Measurements from ENCODE around the gene SAT2.

The SAT2 gene

GRCh38 chr17:7593296-7593695 is 34.3 kb downstream of the SAT2 start:
- no peak overlapping the region for H3K27ac ChIP-seq (ENCODE audit: low read length)
- no peaks in the 10 kb centered on the region for H3K9me2 ChIP-seq (replicated peaks; ENCODE audit: insufficient read depth, low read length)
- H3K36me3 ChIP-seq (replicated peaks; ENCODE audit: insufficient read depth, low read length), result no peaks in the 10 kb centered on the region; the same call in 1 of the 2 replicates
- no peak overlapping the region for H2AFZ ChIP-seq (ENCODE audit: low read length)
- no peak overlapping the region for H3K4me3 ChIP-seq (ENCODE audit: low read length)
- no peak for DNase-seq
- no peaks in the 10 kb centered on the region for H3K27me3 ChIP-seq (replicated peaks; ENCODE audit: insufficient read depth, low read length)
- no peaks in the 10 kb centered on the region for H3K4me1 ChIP-seq (ENCODE audit: low read length)
- H3F3A ChIP-seq (ENCODE audit: insufficient read depth, low read length), result 0 out of 2 replicates have a peak, but pooled peaks cover 8% of the 10 kb centered on the region
- H3K4me2 ChIP-seq (ENCODE audit: low read depth, low read length), result no peak overlapping the region
- no peak overlapping the region for H3K9ac ChIP-seq (ENCODE audit: low read length)
- no peaks in the 10 kb centered on the region for H3K79me2 ChIP-seq (ENCODE audit: low read length)
- H3K9me3 ChIP-seq (replicated peaks; ENCODE audit: insufficient read depth, low read length), result no peaks in the 10 kb centered on the region
- no peak for TF ChIP-seq EZH2phosphoT487 (IDR thresholded peaks at IDR 0.05; ENCODE audit: low read length)
- TF ChIP-seq EZH2 (optimal IDR thresholded peaks at IDR 0.05; ENCODE audit: low read depth, low read length), result no peak
- no peak for TF ChIP-seq CTCF (IDR thresholded peaks at IDR 0.05; ENCODE audit: low read length)
- H4K20me1 ChIP-seq (ENCODE audit: insufficient read depth, low read length), result no peaks in the 10 kb centered on the region

- H3F3A ChIP-seq (ENCODE audit: insufficient read depth, low read length), result 0 out of 2 replicates have a peak, but pooled peaks cover 8% of the 10 kb centered on the region
- no peak overlapping the region for H3K4me2 ChIP-seq (ENCODE audit: low read depth, low read length)
- no peaks in the 10 kb centered on the region for H3K79me2 ChIP-seq (ENCODE audit: low read length)
- TF ChIP-seq EZH2 (optimal IDR thresholded peaks at IDR 0.05; ENCODE audit: low read depth, low read length), result no peak
- no peak for TF ChIP-seq CTCF (IDR thresholded peaks at IDR 0.05; ENCODE audit: low read length)
- no peak for TF ChIP-seq EZH2phosphoT487 (IDR thresholded peaks at IDR 0.05; ENCODE audit: low read length)
- no peak for DNase-seq
- H4K20me1 ChIP-seq (ENCODE audit: insufficient read depth, low read length), result no peaks in the 10 kb centered on the region
- no peak overlapping the region for H3K27ac ChIP-seq (ENCODE audit: low read length)
- H3K4me1 ChIP-seq (ENCODE audit: low read length), result no peaks in the 10 kb centered on the region
- no peaks in the 10 kb centered on the region; the same call in 1 of the 2 replicates for H3K36me3 ChIP-seq (replicated peaks; ENCODE audit: insufficient read depth, low read length)
- no peaks in the 10 kb centered on the region for H3K9me3 ChIP-seq (replicated peaks; ENCODE audit: insufficient read depth, low read length)
- H3K9me2 ChIP-seq (replicated peaks; ENCODE audit: insufficient read depth, low read length), result no peaks in the 10 kb centered on the region
- H2AFZ ChIP-seq (ENCODE audit: low read length), result no peak overlapping the region
- H3K9ac ChIP-seq (ENCODE audit: low read length), result no peak overlapping the region
- no peaks in the 10 kb centered on the region for H3K27me3 ChIP-seq (replicated peaks; ENCODE audit: insufficient read depth, low read length)
- H3K4me3 ChIP-seq (ENCODE audit: low read length), result no peak overlapping the region
Observed at GRCh38 chr17:7592422-7593021, 35.1 kb downstream of the SAT2 start.

GRCh38 chr17:7591596-7591995 is 36.0 kb downstream of the SAT2 start:
- no peak overlapping the region for H3K4me2 ChIP-seq (ENCODE audit: low read depth, low read length)

More at GRCh38 chr17:7591596-7591995, 36.0 kb downstream of the SAT2 start:
- H4K20me1 ChIP-seq (ENCODE audit: insufficient read depth, low read length), result no peaks in the 10 kb centered on the region
- no peaks in the 10 kb centered on the region for H3K9me2 ChIP-seq (replicated peaks; ENCODE audit: insufficient read depth, low read length)
- H3K9ac ChIP-seq (ENCODE audit: low read length), result no peak overlapping the region
- H3K27ac ChIP-seq (ENCODE audit: low read length), result no peak overlapping the region
- H3K4me1 ChIP-seq (ENCODE audit: low read length), result no peaks in the 10 kb centered on the region
- H2AFZ ChIP-seq (ENCODE audit: low read length), result no peak overlapping the region
- H3F3A ChIP-seq (ENCODE audit: insufficient read depth, low read length), result 0 out of 2 replicates have a peak, but pooled peaks cover 8% of the 10 kb centered on the region
- no peaks in the 10 kb centered on the region for H3K27me3 ChIP-seq (replicated peaks; ENCODE audit: insufficient read depth, low read length)
- DNase-seq, result no peak
- TF ChIP-seq CTCF (IDR thresholded peaks at IDR 0.05; ENCODE audit: low read length), result no peak
- no peak for TF ChIP-seq EZH2 (optimal IDR thresholded peaks at IDR 0.05; ENCODE audit: low read depth, low read length)
- TF ChIP-seq EZH2phosphoT487 (IDR thresholded peaks at IDR 0.05; ENCODE audit: low read length), result no peak
- no peaks in the 10 kb centered on the region for H3K9me3 ChIP-seq (replicated peaks; ENCODE audit: insufficient read depth, low read length)
- H3K4me3 ChIP-seq (ENCODE audit: low read length), result no peak overlapping the region
- H3K79me2 ChIP-seq (ENCODE audit: low read length), result peaks cover 2% of the 10 kb centered on the region
- H3K36me3 ChIP-seq (replicated peaks; ENCODE audit: insufficient read depth, low read length), result no peaks in the 10 kb centered on the region; the same call in 1 of the 2 replicates

All from MM.1S (cell line).